Measurements from ENCODE around the gene ITGB2.

Gene ITGB2

DNA sequence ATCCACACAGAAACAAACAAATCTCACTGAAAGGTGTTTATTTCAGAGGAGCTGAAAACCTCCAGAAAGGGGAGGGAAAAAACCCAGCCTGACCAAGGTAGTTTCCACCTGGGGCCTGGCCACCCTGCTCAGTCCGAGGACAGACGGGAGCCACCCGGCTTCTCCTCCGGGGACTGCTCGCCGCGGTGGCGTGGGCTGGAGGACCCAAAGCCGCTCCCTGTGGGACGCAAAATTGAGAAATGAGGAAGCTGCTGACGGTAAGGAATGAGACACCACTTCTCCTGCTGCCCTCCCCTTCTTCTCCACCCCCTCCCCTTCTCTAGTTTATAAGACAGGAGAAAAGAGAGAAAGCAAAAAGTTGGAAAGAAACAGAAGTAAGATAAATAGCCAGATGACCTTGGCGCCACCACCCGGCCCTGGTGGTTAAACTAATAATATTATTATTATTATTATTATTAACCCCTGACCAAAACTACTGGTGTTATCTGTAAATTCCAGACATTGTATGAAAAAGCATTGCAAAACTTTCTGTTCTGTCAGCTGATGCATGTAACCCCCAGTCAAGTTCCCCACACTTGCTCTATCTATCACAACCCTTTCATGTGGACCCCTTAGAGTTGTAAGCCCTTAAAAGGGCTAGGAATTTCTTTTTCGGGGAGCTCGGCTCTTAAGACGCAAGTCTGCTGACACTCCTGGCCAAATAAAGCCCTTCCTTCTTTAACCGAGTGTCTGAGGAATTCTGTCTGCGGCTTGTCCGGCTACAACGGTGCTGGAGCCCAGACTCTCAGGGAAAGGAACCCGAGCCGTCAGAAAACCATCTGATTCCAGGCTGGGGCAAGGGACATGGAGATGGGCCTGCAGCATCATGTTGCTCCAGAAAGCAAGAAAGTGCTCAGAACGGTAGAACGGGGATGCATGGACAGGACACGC lies 12.5 kb downstream of the ITGB2 start:
- DNase-seq: no peak

DNA sequence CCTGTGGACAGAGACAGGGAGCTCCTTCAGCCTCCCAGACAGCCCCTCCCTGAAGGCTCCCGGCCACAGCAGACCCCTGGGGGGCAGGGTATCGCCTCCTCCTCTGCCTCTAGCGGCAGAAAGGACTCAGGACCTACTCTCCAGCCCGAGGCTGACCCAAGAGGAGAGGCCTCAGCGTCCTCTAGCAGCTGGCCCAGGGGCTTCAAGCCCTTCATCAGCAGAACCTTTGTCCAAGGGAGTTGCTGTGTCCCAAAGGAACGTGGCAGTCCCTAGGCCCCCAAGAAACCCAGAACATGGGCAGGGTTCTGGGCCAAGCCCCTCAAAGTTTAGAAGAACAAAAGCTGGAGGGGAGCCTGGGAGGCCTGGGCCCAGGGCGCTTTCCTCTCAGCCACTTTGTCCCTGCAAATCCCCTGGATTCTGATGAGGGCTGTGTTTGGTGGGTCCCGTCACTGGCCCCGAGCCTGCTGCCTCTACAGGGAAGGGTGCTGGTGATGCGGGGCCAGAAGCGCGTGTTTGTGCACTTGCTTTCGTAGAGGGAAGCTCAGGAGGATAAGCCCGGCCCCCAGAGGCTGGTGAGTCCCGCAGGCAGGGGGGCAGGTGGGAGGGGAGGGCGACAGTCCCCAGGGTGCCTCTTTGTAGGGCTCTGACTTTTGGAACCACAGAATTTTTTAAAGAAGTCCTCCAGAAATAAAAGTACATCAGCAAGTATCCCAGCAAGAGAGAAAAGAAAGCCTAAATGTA lies 13.3 kb downstream of the ITGB2 start:
- no peak for DNase-seq

DNA sequence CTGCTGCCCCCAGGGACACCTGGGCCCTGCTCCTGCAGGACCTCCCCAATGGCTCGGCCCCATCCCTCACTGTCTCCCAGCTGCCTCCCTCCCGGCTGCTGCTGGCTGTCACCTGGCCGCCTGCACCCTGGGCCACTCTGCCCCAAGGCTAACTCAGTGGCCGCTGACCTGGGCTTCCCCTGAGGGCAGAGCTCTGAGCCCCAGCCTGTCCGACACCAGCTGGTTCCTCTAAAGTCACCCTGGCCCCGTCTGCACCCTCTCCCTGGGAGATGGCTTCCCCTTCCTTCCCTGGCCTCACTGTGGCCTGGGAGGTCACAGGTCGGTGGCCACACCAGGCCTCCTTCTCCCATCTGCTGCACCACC lies 15.0 kb downstream of the ITGB2 start:
- DNase-seq: no peak

DNA sequence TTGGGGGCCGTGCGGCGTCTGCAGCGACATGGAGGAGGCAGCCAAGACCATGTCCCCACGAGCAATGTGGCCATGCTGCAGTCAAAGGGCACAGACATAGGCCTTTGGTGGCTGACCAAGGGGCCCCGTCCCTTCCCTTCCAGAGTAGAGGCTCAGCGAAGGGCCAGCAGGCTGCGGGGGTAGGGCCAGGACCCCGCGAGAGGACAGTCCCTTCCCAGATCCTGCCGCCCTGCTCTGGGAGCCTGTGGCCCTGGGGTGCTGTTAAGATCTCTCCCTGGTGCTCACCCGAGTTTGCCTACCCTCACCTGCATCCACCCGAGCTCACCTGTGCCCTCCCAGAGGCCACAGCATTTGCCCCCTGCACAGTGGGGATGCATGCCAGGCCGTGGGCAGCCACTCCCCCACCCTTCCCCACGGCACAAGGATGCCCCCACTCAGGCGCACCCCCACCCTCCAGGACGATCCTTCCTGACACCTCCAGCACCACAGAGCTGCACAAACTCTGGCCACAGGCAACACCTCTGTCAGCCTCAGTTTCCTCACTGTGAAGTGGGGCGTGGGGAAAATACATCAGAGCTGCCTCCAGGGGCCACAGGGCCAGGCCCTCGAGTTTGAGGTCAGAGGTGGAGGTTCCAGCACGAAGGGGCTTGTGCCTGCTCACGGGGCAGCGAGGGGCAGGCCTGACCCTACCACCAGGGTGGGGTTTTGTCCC lies 15.5 kb downstream of the ITGB2 start:
- DNase-seq: no peak

DNA sequence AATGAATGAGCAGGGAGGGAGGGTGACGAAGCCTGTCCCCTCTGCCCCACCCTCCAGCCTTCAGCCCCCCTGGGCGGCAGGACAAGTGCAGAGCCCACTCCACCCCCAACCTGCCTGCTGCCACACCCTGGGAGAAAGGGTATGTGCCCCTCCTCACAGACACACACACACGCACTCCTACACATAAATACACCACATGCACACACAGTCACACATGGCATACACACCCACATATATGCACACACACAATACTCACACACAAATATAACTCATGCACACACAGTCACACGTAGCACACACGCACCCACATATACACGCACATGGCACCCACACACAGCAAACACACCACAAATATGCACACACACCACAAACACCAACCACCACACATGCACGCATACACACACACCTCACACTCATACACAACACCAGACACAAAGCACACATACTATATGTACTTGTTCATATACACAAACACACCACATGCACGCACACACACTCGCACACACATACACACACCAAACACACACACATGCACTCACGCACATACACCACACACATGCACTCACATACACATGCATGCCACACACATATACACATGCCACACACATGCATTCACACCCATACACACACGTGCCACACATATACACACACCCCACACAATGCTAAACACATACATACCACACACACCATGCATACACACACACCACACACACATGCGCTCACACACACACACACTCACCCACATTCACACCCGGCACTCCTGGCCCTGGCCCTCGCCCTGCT lies 16.4 kb downstream of the ITGB2 start:
- DNase-seq: no peak

DNA sequence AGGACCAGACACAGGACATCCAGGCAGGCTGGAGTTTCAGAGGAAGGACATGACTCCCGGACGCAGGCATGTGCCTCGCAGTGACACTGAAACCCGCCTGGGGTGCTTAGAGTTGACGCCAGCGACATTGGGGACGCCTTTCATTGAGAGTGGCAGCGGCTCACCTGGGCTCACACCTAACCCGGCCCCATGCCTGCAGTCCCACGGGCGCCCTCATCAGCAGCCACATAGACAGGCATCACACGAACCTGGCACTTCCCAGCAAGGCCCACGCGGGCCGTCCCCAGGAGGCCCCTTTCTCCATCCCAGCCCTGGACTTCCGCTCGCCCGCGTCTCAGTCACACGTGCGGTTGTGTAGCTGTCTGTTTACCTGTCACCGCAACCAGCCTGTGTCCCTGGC lies 17.0 kb downstream of the ITGB2 start:
- no peak for DNase-seq

DNA sequence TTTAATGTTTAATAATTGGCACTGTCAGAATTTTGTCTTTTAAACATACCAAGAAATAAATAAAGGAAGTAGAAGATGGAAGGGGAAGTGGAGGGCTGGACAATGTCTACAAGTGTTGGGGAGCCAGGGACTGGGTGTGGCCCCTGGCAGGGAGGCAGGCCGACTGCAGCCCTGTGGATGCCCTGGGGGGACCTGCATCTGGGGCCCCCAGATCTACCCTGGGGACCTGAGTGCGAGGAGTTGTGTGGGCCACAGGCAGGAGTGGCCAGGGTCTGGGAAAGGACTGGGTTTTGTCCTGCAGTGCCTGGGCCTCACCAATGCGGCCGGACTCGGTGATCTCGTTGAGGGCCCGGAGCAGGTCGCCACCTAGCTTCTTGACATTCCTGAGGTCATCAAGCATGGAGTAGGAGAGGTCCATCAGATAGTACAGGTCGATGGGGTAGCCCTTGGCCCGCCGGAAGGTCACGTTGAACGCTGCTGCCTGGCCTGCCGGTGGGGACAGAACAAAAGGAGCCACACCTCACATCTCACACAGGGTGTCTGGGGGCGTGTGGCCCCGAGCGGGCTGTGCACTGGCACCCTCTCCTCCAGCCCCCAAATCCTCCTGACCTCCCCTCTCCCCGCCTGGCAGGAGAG lies 17.5 kb downstream of the ITGB2 start:
- DNase-seq: no peak

DNA sequence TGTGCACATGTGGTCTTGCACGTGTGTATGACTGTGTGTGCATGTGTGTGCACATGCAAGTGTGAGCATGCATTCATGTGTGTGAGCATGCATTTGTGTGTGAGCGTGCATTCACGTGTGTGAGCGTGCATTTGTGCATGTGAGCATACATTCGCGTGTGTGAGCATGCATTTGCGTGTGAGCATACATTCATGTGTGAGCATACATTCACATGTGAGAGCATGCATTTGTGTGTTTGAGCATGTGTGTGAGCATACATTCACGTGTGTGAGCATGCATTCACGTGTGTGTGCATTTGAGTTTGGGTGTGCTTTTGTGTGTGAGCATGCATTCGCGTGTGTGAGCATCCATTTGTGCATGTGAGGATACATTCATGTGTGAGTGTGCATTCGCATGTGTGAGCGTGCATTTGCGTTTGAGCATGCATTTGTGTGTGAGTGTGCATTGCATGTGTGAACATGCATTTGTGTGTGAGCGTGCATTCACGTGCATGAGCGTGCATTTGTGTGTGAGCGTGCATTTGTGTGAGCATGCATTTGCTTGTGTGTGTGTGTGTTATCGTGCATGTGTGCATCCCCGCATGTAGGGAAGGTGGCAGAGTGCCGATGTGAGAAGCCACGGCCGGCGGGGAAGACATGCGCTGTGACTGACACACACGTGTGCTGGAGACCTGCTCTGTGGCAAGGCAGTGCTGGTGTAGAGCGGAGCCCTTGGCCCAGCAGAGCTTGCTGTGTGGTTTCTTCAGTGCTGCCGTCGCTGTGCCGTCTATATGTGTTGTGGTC lies 18.2 kb downstream of the ITGB2 start:
- no peak for DNase-seq

DNA sequence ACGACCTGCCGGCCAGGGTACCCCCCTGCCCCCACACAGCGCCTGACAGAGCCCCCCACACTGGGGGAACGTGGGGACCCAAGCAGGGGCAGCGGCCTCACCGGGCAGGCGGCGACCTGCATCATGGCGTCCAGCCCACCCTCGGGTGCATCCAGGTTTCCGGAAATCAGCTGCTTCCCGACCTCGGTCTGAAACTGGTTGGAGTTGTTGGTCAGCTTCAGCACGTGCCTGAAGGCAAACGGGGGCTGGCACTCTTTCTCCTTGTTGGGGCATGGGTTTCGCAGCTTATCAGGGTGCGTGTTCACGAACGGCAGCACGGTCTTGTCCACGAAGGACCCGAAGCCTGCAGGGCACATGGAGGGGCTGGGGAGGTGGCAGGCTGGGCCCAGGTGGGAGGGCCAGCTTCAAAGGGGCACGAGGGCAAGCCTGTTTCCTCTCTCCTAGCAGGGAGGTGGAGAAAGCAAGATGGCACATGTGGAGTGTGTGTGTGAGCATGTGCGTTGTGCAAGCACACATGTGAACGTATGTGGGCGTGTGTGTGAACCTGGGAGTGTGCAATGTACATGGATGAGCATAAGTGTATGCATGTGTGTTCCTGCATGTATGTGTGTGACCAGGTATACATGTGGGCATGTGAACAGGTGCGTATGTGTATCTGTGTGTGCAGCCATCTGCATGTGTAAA lies 19.2 kb downstream of the ITGB2 start:
- DNase-seq: no peak

DNA sequence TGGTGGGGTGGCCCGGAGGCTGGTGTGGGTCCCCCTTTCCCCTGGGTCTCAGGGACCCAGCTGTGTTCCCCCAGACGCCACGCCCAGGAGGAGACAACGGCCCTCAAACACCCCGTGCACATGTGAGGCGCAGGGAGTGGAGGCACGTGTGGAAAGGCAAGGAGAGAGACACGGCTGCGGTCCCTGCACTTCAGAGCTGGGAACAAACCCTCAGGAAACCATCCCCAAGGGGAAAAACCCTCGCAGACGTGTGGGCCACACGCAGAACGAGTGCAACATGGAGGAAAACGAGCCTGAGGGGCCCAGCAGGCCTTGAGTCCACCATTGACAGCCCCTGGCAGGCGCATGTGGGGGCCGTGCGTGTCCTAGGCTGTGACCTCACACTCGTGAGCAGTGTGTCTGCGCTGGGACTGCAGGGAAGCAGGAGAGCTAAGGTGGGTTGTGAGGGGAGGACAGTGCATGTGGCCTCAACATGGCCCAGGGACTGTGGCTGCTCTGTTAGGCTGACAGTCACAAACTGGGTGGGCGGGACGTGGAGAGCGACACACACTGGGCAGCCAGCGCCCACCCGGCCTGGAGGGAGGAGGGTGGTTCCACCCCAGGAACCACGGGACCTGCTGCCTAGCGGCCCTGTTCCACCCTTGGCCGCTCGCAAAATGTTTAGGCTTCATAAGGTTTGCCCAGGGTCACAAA lies 20.0 kb downstream of the ITGB2 start:
- no peak for DNase-seq

DNA sequence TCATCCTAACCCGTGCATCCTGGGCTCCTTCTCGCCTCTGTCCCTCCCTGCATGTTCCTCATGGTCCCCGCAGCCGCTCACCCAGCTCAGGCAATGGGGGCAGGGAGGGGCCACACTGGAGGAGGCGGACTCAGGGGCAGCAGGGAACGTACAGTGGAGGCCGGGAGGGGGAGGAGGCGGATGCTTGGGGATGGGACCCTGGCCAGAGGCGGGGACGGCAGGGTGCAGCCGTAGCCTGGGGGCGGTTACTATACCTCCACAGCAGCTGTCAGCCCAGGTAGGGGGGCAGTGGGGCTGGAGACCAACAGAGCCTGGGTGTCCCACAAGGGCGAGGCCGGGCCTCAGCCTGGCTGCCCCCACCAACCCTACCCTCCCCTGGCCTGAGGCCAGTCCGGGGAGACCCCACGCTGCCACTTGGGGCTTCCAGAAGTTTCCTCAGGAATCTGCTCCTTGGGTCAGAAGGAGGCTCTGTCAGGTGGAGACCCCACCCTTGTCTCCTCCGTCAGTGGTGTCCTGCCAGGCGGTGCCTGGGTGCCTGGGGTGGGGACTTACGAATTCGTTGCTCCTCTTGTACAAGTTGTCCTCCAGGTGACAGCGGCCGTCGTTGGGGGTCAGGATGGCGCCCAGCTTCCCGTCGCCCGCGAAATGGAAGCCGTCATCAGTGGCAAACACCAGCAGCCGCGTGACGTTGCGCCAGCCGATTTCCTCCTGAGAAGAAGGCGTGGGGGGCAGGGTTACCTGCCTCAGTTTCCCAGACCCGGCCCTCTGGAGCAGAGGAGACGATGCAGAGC lies 20.7 kb downstream of the ITGB2 start:
- DNase-seq: no peak

DNA sequence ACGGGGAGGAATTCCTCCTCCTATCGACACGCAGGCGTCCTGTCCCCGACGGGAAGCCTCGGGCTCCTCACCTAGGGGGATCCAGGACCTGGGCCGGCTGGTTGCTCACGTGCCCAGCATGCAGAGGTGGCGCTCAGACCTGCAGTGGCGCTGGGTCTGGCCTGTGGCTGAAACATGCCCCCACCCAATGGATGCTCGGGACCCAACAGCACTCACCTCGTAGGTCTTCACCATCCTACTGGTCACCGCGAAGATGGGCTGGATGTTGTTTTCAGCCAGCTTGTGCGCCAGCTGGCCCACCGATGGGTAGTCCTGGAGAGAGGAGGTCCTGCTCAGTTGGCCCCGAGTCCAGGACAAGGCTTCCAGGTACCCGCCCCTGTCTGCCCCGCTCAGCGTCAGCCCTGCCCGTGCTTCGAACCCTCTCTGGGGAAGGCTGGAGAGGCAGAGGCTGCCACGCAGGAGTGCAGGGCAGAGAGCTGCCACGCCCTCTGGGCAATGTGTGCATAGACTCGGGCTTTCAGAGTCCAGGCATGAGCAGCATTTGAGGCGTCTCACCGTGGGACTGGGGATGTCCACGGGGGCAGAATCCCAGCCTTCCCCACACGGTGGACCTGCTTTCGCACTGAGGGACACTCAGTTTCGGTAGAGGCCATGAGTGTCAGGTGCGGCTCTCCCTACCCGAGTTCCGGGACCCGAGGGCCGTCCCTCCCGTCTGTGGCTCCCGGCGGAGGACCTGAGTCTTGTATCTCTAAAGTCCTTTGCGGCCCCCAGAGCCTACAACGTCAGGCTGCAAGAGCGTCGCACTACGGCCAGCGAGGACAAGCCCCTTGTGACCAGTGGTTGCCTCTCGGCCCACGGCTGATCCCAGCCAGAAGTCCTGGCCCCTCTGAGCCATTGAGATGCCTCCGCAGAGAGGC lies 21.6 kb downstream of the ITGB2 start:
- DNase-seq: no peak

DNA sequence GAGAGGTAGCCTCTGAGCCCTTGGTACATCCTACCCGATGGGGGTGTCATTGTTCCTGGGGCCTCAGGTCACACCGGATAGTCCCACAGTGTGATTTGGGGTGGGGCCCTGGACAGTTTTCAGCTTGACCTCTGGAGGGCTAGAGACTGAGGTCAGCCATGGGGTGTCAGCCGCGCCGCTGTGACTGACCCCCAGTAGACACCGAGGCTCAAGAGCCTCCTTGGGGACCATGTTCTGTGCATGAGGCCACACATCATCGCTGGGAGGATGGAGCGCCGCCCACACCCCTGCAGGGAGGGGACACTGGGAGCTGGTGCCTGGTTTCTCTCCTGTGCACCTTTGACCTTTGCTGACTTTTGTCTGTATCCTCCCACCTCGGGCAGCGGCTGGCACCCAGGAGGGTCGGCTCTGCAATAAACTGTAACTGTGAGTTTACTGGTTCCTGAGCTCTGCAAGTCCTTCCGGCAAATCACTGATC lies 22.6 kb downstream of the ITGB2 start:
- no peak for DNase-seq

DNA sequence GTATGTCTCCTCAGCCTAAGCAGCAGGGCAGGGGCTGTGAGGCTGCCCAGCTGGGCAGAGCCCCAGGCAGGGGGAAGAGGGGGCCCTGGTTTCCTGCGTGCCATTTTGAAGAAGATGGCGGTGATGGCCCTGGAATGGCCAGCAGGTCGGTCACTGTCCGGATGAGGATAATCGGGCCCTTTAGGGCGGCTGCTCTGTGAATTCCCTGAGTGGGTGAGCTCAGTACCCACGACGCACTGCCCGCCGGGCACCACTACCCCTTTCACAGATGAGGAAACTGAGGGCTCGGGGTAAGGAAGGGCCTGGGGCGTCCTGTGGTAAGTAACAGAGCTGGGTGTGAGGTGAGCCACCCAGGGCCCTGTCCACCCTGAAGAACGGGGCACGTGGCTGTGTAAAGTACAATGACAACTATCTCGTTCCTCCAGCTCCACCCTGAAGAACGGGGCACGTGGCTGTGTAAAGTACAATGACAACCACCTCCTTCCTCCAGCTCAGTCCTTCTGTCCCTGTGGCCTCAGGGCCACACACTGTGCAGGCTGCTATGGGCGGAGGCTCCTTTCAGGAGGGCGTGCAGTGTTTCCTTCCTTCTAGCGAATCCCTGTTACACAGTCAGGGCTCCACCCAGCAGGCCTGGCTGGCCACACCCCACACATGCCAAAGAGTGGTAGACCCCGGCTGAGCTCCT lies 23.2 kb downstream of the ITGB2 start:
- no peak for DNase-seq

DNA sequence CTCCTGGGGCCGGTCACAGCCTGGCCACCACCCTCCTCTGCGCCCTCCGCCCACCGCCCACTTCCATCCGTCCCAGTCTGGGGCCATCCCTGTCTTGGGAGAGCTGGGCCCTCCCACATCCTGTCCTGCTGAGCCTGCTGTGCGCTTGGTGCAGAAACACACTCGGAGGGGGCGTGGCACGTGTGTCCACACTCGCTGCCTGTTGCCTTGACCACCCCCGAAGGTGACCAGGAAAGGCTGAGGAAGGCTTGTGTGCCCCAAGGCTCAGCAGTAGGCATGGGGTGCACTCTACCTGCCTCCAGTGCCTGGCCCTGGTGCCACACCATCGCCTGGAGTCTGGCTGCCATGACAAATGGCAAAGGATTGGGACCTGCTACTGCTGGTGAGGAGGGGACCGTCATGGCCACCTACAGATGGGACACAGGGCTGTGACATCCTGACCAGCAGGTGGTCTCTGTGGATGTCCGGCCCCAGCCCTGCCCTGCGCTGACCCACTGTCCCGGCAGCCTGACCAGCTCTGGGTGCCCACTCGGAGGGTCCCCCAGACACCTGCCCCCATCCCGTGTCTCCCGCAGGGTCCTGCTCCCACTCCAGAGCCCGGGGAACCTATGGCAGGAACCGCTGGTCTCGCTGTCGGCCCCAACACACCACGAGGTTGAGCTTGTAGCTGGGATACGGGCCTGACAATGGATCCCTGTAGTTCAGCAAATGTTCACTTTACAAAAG lies 24.0 kb downstream of the ITGB2 start:
- DNase-seq: no peak

DNA sequence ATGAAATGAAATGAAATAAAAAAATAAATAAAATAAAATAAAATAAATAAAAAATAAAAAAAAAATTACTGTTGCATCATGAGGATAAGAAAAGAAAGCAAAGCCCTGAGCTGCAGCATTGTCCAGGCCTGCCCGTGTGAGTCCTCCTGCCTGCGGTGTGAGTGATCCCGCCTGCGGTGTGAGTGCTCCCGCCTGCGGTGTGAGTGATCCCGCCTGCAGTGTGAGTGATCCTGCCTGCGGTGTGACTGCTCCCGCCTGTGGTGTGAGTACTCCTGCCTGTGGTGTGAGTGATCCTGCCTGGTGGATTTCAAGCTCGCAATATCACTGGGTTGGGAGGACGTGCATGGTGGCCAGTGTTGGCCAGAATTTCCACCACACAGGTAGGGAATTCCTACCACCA lies 24.8 kb downstream of the ITGB2 start:
- no peak for DNase-seq
